HepG2 (cell line): Measurements from ENCODE around the gene C14orf93. TPM values are rescaled to one million over a fixed set of nuclear protein-coding genes. Genes with fewer than 3 reads are reported as not detected.

Experiments
- DBP ChIP-seq: sonication (generic); formaldehyde crosslinking; IDR thresholded peaks from 2 replicates; pipeline ENCODE4 v1.4.0; 2020; ENCODE audit warnings: missing genetic modification reagents; ENCODE audit errors: not compliant biosample characterization
- FOXK1 ChIP-seq: sonication (generic); formaldehyde crosslinking; IDR thresholded peaks from 2 replicates; pipeline ENCODE4 v1.4.0; 2020; ENCODE audit warnings: low read depth, missing genetic modification reagents, borderline replicate concordance
- FOXK2 ChIP-seq: fragments of 450-650 bp; IDR thresholded peaks from 2 replicates; pipeline ENCODE4 v1.6.1; 2016
- GLMP ChIP-seq: sonication (generic); formaldehyde crosslinking; IDR thresholded peaks from 2 replicates; pipeline ENCODE4 v1.9.0; 2021; ENCODE audit warnings: missing genetic modification reagents, mild to moderate bottlenecking, borderline replicate concordance
- IRX3 ChIP-seq: sonication (generic); formaldehyde crosslinking; IDR thresholded peaks from 2 replicates; pipeline ENCODE4 v1.8.1; 2023; ENCODE audit warnings: mild to moderate bottlenecking, low read depth, missing genetic modification reagents, borderline replicate concordance
- ISL2 ChIP-seq: sonication (generic); formaldehyde crosslinking; IDR thresholded peaks from 2 replicates; pipeline ENCODE4 v1.5.0; 2020; ENCODE audit warnings: missing genetic modification reagents
- KDM3A ChIP-seq: IDR thresholded peaks from 2 replicates; pipeline ENCODE4 v1.6.1; 2018; ENCODE audit warnings: low read depth, missing compliant biosample characterization
- MEIS2 ChIP-seq: sonication (generic); formaldehyde crosslinking; IDR thresholded peaks from 2 replicates; pipeline ENCODE4 v1.9.0; 2021; ENCODE audit warnings: mild to moderate bottlenecking, missing genetic modification reagents
- PBX2 ChIP-seq: IDR thresholded peaks from 2 replicates; pipeline ENCODE4 v1.6.1; 2016; ENCODE audit warnings: control low read depth
- PRDM15 ChIP-seq: sonication (generic); formaldehyde crosslinking; IDR thresholded peaks from 2 replicates; pipeline ENCODE4 v1.4.0; 2020; ENCODE audit warnings: missing genetic modification reagents
- TFDP1 ChIP-seq: IDR thresholded peaks from 2 replicates; pipeline ENCODE4 v1.6.1; 2016; ENCODE audit warnings: missing compliant biosample characterization, missing genetic modification reagents, borderline replicate concordance
- ZC3H4 ChIP-seq: sonication (generic); formaldehyde crosslinking; IDR thresholded peaks from 2 replicates; pipeline ENCODE4 v1.4.0; 2020; ENCODE audit warnings: missing genetic modification reagents, borderline replicate concordance
- ZHX1 ChIP-seq: sonication (generic); formaldehyde crosslinking; IDR thresholded peaks from 2 replicates; pipeline ENCODE4 v1.8.1; 2022; ENCODE audit warnings: low read depth, mild to moderate bottlenecking, missing genetic modification reagents
- ZNF230 ChIP-seq: sonication (generic); formaldehyde crosslinking; IDR thresholded peaks from 2 replicates; pipeline ENCODE4 v1.4.0; 2020; ENCODE audit warnings: mild to moderate bottlenecking, missing genetic modification reagents
- ZNF597 ChIP-seq: sonication (generic); formaldehyde crosslinking; IDR thresholded peaks from 2 replicates; pipeline ENCODE4 v1.5.0; 2020; ENCODE audit warnings: missing genetic modification reagents
- ZNF772 ChIP-seq: sonication (generic); formaldehyde crosslinking; IDR thresholded peaks from 2 replicates; pipeline ENCODE4 v1.5.0; 2020; ENCODE audit warnings: mild to moderate bottlenecking, missing genetic modification reagents
- polyA plus RNA-seq, 8 experiments: library from polyadenylated mRNA; depleted of rRNA in 3 of 8; stranded (reverse) in 7 of 8; unstranded in 1 of 8; fragments of >200 nt; fragmentation: Illumina TruSeq in 4 of 8; extraction: Trizol in 4 of 8; gene quantifications; 2 replicates each; pipeline versions ENCODE4 v1.2.1 to v1.2.3, GENCODE V29; 2011 to 2016; ENCODE audit warnings: low read depth in 4 of 8, missing spikeins in 1 of 8, mixed read lengths in 1 of 8; ENCODE audit not compliant: insufficient read depth in 1 of 8
- total RNA-seq, 5 experiments: library from RNA; depleted of rRNA; stranded (reverse); fragments of >200 nt; fragmentation: Illumina TruSeq; extraction: Trizol; gene quantifications; 2 replicates each; pipeline ENCODE4 v1.2.3, GENCODE V29; 2016; ENCODE audit warnings: low read depth in 1 of 5

Gene C14orf93
- total and polyA plus RNA-seq, 2 of the 13 experiments (the other 11 are each of a cell fraction or from before 2014, with no cell fraction given), result 11.4 to 22.5 TPM

- TF ChIP-seq ZNF230 (CRISPR knock-in tag) (peak; percentile 98), TFDP1 (CRISPR knock-in tag) (peak; percentile 77), KDM3A (peak; percentile 92; the same call in 1 of the 2 replicates), ZHX1 (CRISPR knock-in tag) (peak; percentile 99), ISL2 (CRISPR knock-in tag) (peak; percentile 84), ZC3H4 (CRISPR knock-in tag) (no peak), IRX3 (CRISPR knock-in tag) (peak; percentile 48; the same call in 1 of the 2 replicates), PRDM15 (peak; percentile 56; the same call in 1 of the 2 replicates), MEIS2 (CRISPR knock-in tag) (peak; percentile 54; the same call in 1 of the 2 replicates), GLMP (CRISPR knock-in tag) (no peak), DBP (CRISPR knock-in tag) (peak; percentile 89), FOXK2 (no peak; the same call in 1 of the 2 replicates), FOXK1 (peak; percentile 73), ZNF597 (no peak), ZNF772 (CRISPR knock-in tag) (peak; percentile 96), PBX2 (no peak)
Measured at GRCh38 chr14:23034498-23035302, 24.8 kb upstream of the C14orf93 start, which contains the start of gene PSMB5 (continued).
